Neural progenitor cell (in vitro differentiated cells): ENCODE data around the gene MPRIP.

Source experiments
- EZH2 ChIP-seq: fragments of 200-600 bp; sonication (generic); IDR thresholded peaks from 2 replicates; pipeline ENCODE4 v1.6.1; 2017; ENCODE audit warnings: antibody characterized with exemption, mild to moderate bottlenecking, moderate library complexity
- EZH2phosphoT487 ChIP-seq: fragments of 200-600 bp; sonication (generic); IDR thresholded peaks from 2 replicates; pipeline ENCODE4 v1.6.1; 2017; ENCODE audit warnings: antibody characterized with exemption
- TF ChIP-seq, protein P1 (sequence below): fragments of 200-600 bp; sonication (generic); IDR thresholded peaks from 2 replicates; pipeline ENCODE4 v1.5.1; 2017; ENCODE audit warnings: antibody characterized with exemption, mild to moderate bottlenecking

DNA sequence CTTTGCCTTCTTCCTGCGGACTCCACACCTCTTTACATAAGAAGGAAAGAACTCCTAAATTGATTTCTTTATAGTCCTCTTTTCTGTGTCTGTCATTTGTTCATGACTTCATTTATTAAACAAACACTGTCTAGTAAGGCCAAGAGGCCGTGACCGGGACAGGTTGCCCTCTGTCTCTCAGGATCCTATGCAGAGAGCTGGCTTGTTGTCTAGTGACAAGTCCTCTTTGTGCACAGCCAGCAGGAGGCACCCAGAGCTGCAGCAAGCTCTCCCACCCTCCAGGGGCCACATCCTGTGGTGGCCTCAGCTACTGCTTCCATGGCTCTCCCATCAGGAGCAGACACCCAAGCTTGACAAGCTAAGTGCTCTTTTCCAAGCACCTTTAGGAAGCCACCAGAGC is 113.3 kb downstream of the MPRIP start:
- TF ChIP-seq, protein P1, sequence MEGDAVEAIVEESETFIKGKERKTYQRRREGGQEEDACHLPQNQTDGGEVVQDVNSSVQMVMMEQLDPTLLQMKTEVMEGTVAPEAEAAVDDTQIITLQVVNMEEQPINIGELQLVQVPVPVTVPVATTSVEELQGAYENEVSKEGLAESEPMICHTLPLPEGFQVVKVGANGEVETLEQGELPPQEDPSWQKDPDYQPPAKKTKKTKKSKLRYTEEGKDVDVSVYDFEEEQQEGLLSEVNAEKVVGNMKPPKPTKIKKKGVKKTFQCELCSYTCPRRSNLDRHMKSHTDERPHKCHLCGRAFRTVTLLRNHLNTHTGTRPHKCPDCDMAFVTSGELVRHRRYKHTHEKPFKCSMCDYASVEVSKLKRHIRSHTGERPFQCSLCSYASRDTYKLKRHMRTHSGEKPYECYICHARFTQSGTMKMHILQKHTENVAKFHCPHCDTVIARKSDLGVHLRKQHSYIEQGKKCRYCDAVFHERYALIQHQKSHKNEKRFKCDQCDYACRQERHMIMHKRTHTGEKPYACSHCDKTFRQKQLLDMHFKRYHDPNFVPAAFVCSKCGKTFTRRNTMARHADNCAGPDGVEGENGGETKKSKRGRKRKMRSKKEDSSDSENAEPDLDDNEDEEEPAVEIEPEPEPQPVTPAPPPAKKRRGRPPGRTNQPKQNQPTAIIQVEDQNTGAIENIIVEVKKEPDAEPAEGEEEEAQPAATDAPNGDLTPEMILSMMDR, result no peak
- TF ChIP-seq EZH2, result no peak
- TF ChIP-seq EZH2phosphoT487, result no peak
